HG03575 (cell line): Measurements from ENCODE around the gene NFX1.
"Not testable (repeated sequence)": the region's sequence is repeated elsewhere in the genome, so short reads cannot be mapped to it uniquely, and the experiment has no call there.

ENCODE experiments used
- ATAC-seq: cut with Tn5 transposase; IDR thresholded peaks from one replicate; pipeline ENCODE4 v1.9.1; 2021; ENCODE audit not compliant: unreplicated experiment, insufficient number of reproducible peaks, low FRiP score; ENCODE audit errors: extremely low read depth

NFX1 gene

DNA sequence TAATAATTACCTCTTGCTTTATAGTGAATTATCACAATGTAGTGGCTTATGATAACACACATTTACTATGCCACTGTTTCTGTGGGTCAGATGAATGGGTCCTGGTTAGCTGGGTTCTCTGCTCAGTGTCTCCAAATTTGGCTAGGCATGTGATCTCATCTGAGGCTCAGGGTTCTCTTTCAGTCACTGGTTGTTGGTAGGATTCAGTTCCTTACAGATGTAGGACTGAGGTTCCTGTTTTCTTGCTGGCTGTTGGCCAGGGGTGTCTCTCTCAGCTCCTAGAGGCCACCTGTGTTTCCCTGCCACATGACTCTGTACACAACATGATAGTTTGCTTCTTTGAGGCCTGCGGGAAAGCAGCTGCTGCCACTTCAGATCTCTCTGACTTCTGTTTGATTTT is 7.1 kb downstream of the NFX1 start:
- peak; percentile 82 for ATAC-seq

DNA sequence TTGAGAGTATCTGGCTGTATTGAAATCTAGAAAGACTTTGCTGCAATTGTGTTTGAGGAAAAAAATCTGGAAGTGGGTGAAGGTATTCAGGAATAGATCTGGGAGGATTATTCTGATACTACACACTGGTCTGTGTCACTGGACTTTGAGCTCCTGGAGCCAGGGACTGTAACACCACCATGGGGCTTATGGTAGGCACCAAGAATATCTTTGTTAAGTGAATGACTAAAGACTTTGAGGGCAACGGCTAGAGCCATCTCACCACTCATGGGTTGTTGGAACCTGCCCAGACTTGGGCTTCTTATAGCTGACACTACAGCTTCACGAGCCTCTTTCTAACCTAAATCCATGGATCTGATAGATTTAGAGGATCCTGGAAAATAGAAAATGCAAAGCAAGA is 10.2 kb downstream of the NFX1 start:
- no peak for ATAC-seq

DNA sequence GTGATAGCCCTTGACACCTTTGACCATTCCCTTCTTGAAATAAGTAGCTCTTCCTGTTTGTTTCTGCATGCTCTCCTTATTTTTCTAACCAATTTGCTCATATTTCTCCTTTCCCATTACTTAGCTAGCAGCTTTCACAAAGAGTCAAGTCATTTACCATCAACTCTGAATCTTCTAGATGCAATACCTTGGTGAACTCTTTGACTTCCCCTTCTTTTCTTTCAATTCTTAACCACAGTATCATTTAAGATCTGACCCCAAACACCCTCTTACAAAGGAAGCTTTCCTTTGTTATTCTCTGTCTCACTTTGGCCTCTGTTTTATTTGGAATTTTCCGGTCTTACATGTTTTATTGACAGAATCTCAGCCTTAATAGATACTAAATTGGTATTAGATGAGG is 14.0 kb downstream of the NFX1 start:
- no peak for ATAC-seq

DNA sequence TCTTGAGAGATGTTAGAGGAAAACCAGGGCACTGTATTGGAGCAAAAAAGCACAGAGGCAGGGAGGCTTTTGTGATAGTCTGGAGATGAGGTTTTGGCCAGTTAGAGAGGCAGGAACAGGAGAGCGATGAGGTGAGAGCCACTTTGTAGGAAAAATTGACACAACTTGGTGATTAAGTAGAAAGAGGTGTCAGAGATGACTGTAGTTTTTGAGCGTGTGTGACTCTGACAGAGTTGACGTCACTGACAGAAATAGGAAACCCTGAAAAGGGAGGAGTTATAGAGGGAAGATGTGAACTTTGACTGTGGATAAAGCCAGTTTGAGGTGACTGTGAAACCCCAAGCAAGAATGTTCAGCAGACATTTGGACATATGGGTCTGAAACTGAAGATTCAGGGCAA is 15.7 kb downstream of the NFX1 start:
- ATAC-seq = no peak

DNA sequence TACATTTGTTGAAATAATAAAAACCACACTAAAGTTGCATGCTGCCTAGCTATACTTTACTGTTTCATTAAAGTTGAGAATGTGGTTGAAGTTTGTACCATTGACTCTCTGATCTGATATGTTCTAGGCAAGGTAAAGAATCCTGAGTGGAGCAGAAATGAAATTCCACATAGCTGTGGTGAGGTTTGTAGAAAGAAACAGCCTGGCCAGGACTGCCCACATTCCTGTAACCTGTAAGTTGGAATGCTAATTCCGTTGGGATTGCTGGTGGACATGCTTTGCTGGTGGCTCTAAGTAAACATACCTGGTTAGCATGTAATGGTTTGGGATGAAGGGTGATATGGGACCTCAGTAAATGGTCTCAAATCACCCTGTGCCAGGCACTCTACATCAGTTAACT is 16.8 kb downstream of the NFX1 start:
- no peak for ATAC-seq

DNA sequence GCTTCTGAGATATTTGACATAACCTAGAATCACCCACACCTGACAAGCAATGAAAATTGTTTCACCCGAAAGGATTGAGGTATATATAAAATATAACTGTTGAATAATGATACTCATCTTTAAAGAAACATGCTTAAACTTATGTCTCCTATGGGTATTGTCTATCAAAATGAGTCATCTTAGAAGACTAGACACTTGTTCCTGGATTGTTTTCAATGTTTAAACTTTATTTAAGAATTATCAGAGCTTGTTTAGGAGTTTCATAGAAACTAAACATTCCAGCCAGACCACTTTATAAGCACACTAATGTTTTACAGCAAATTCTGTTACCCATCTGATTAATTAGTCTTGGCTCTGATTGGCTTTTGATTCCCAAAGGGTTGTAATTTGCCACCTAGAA is 19.6 kb downstream of the NFX1 start:
- ATAC-seq = no peak

DNA sequence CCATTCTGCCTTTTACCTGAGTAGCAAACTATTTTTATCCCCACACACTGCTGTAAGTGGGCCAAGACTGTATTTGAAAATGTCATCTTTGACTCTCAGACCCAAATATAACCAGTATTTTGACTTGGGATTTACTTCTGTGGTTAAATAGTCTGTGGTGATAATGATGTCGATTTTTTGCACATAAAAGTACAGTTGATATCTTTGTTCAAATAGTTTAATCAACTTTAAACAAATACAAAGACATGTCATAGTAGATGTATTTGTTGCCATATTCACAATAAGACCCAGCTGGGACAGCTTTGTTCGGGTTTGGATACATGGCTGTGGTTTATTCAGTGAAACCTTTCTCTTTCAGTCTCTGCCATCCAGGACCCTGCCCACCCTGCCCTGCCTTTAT is 20.4 kb downstream of the NFX1 start:
- ATAC-seq = no peak

DNA sequence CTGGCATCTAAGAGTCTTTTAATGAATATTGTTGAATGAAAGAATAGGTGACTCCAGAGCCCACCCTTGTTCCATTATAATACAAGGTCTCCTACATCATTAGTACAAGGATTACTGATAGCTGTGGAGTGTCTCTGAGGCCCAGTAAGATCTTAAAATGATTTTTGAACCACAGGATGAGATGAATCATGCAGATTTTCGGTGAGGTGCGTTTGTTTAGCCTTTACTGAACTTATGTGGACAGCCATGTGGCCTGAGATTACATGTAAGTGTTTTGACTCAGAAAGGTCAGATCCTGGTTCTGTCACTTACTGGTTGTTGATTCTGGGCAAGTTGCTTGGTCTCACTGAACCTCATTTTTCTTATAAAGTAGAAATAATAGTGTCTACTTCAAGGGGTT is 21.6 kb downstream of the NFX1 start:
- no peak for ATAC-seq

DNA sequence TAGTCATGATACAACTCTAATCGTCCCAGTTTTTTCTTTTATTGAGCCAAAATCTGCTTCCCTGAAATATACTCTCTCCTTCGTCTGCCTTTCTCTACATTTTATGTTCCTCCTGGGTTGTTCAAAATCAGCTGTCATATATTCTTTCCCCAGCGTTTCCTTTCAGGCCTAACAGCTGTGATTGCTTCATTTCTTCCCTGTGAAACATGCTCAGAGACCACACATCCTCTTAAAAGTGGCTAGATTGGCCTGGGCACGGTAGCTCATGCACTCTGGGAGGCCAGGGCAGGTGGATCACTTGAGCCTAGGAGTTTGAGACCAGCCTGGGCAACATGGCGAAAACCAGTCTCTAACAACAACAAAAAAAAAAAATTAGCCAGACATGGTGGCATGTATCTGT is 25.1 kb downstream of the NFX1 start:
- ATAC-seq = no peak

DNA sequence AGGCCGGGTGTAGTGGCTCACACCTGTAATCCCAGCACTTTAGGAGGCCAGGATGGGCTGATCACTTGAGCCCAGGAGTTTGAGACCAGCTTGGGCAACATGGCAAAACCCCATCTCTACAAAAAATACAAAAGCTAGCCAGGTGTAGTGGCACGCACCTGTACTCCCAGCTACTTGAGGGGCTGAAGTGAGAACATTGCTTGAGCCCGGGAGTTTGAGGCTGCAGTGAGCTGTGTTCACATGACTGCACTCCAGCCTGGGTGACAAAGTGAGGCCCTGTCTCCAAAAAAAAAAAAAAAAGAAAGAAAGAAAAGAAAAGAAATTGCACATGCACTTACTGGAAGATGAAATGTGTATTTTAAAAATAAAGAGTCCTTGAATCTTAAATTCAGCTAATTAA is 26.8 kb downstream of the NFX1 start:
- ATAC-seq = not testable (repeated sequence)

DNA sequence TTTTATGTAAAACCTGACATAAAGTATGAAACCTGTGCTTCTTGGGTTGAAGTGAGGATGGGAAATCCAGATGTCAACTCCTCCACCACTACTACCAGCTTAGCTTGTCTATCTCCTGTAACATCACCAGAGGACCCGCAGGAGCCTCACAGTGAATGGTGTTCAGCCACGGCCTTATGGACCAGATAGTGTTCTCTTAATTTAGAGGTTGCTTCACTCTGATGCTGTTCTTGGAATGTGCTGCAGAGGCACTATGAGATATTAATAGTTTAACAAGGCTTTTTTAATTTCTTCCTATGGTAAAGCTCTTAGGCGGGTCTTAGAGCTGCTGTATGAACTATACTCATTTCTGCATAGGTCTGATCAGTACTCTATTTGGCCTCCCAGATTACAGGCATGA is 27.9 kb downstream of the NFX1 start:
- ATAC-seq = no peak

DNA sequence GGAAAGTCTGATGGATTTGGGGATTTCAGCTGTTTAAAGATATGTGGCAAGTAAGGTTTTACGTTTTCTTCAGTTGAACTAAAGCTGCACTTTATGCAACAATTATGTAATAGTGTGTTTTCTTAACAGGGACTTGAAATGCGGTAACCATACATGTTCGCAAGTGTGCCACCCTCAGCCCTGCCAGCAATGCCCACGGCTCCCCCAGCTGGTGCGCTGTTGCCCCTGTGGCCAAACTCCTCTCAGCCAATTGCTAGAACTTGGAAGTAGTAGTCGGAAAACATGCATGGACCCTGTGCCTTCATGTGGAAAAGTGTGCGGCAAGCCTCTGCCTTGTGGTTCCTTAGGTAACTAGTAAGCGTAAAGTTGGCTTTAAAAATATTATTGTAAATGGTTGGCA is 28.5 kb downstream of the NFX1 start:
- ATAC-seq = no peak

DNA sequence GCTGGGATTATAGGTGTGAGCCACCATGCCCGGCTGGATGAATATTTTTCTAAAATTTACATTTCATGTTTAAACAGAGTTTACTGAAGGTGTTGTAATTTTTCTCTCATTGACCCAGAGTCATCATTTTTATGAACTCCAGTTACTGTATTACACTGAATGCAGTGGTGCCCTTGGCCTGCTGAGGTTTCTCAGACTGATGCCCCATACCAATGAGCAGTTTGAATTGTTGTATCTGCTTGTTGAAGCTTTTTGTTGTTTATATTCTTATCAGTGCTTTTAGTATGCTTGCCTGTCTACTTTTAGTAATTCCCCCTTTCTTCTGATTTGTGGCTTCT is 29.9 kb downstream of the NFX1 start:
- no peak for ATAC-seq

DNA sequence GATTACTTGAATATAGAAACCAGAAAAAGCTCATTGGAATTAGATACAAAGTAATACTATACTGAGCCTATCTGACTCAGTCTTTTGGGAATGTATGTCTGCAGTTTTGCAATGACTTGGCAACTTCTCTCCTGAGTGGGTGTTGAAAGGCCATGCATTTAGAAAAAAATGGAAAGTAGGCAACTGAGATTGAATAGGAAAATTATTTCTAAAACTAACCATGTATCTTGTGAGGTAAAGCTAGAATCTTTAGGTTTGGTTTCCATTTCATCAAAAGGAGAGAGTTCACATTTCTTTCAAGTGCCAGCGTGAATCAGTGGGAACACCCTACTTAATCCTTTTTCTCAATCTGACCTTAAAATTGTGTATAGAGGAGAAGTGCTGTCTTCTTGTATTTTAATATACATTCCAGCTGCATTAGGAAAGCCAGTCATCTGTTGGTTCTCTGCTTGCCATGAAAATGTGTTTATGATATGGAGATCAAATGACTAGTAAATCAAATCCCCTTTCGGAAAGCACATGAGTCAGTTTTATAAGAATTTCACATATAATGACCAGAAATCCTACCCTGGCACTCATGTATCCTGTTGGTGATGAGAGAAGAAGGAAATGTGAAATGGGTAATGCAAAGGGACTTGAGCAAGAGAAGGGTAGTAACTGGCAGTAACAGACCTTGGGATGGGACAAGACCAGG is 30.4 kb downstream of the NFX1 start:
- ATAC-seq = no peak

DNA sequence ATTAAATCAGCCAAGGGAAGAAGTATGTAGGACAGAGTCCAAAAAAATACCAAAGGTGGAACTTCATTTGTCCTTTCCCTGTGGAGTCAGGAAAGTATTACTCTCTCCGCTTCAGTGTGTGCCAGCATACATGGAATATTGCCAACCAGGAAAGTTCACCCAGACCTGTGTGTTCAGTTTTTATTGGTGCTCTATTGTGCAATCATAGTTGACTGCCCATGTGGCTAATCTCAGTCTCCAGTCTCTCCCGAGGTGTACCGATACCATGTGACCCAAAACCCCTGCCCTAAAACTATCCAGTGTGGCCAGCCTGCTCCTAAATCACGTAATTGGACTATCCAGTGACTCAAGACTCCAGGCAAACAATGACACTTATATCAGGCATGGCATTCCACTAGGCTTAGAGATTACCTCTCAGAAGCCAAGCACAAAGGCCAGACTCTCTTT is 38.8 kb downstream of the NFX1 start:
- no peak for ATAC-seq

DNA sequence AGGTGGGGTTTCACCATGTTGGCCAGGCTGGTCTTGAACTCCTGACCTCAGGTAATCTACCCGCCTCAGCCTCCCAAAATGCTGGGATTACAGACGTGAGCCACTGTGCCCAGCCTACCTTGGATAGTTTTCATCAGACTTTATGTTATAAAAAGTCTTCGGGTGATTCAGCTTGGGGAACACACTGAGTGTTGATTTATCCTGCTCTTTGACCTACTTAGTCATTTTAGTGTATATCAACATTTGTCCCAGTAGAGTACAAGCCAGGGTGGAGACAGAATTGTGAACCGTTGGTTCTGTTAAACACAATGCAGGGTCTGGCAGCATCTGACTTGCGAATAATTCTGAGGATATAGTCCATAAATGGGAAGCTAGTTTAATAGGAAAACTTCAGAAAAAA is 39.7 kb downstream of the NFX1 start:
- no peak for ATAC-seq

DNA sequence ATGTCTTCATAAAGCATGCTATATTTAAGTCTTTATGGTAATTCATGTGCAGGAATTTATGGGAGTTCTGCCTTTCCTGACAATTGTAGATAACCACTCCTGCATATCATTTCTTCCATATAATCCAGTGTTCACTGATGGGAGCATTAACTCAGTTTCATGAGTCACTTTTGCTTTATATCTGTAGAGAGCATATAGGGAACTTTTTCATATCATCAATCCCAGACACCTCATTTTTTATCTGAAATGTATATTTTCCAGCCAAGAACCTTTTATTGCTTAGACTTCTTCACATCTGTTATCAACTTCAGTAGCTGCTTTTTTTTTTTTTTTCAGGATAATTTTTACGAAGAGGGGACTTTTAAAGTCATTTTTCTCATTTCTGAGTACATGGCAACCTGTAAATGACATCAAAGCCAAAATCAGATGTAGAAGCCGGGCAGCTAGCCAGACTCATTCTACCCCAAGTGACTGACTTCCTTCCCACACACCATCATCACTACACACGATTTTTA is 41.1 kb downstream of the NFX1 start:
- ATAC-seq = no peak

DNA sequence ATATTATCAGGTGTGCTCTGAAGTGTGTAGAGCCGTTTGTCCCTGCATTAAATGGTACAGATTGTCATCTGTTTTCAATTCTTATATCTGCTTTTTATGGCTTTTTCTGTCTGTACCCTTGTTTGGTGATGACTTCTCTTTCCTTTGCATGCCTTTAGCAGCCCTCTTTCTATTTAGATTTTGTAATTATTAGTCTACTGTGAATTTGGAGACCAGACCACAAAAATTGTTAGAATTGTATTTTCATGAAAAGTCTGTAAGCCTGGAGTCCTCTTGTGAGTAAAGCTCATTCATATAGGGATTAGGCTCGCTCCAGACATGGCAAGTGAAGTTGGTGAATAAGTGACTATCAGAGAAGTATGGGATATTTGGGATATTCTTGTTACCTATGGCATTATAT is 41.7 kb downstream of the NFX1 start:
- ATAC-seq = no peak

DNA sequence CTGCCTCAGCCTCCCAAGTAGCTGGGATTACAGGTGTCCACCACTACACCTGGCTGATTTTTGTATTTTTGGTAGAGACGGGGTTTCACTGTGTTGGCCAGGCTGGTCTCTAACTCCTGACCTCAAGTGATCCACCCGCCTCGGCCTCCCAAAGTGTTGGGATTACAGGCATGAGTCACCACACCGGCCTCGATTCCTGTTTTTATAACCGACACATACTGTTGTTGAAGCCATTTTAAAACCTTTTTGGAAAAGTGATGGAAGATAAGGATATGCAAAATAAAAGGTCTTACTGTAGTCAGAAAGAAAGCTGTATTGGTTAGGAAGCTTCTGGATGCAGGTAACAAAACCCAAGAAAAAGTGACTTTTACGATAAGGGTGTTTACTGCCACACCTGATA is 42.6 kb downstream of the NFX1 start:
- not testable (repeated sequence) for ATAC-seq

DNA sequence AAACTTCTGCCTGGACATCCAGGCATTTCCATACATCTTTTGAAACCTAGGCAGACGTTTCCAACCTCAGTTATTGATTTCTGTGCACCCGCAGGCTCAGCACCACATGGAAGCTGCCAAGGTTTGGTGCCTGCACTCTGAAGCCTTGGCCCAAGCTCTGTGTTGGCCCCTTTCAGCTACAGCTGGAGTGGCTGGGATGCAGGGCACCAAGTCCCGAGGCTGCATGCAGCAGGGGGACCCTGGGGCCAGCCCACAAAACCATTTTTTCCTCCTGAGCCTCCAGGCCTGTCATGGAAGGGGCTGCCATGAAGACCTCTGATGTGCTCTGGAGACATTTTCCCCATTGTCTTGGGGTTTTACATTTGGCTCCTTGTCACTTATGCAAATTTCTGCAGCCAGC is 49.9 kb downstream of the NFX1 start:
- no peak for ATAC-seq

DNA sequence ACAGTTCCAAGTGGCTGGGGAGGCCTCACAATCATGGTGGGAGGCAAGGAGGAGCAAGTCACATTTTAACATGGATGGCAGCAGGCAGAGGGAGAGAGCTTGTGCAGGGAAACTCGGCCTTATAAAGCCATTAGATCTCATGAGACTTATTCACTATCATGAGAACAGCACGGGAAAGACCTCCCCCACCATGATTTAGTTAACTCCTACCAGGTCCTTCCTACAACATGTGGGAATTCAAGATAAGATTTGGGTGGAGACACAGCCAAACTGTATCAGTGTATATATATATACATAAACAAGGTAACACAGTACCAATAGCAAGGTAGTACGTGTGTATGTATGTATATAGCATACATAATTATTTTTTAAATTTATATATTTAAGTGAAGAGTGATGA is 50.9 kb downstream of the NFX1 start:
- ATAC-seq = no peak
